T-helper 22 cell (primary cell): ENCODE data around the gene TAB2.
A peak's percentile ranks its signal among the peaks of the same experiment; 100 is the strongest.
"Not testable (repeated sequence)": the region's sequence is repeated elsewhere in the genome, so short reads cannot be mapped to it uniquely, and the experiment has no call there.

Source experiments
- DNase-seq: peaks from one replicate; pipeline ENCODE4 v3.0.0-alpha.2; 2020; ENCODE audit warnings: low read depth

TAB2 gene

DNA sequence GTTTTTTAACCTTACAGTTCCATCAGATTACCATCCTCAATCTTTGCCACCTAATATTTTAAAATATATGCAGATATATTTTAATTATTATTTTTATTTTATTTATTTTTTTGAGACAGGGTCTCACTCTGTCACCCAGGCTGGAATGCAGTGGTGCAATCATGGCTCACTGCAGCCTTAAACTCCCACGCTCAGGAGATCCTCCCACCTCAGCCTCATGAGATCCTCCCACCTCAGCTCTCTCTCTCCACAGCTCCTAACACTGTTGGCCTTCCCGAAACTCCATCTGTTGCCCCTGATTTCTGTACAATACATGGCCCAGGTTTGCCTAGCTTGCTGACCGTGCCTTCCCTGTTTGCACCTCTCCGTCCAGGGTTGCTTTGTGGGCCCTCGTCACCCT lies 4.4 kb upstream of the TAB2 start:
- DNase-seq: no peak

DNA sequence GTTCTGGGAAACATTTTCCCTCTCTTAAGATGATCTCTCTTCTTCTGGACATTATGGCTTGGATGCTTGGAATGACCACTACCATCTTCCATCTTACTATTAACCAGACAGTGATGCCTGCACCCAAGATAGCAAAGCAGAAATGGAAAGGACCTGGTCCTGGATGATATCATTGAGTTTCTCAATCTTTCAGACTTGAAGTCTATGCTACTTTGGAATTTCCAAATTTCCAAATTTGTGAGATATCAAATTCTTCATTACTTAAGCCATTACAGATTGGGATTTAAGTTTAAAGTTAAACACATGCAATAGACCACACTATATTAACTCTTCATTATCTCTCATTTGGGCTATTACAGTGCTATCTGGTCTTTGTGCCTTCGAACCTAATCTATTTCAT lies 3.7 kb upstream of the TAB2 start:
- no peak for DNase-seq

DNA sequence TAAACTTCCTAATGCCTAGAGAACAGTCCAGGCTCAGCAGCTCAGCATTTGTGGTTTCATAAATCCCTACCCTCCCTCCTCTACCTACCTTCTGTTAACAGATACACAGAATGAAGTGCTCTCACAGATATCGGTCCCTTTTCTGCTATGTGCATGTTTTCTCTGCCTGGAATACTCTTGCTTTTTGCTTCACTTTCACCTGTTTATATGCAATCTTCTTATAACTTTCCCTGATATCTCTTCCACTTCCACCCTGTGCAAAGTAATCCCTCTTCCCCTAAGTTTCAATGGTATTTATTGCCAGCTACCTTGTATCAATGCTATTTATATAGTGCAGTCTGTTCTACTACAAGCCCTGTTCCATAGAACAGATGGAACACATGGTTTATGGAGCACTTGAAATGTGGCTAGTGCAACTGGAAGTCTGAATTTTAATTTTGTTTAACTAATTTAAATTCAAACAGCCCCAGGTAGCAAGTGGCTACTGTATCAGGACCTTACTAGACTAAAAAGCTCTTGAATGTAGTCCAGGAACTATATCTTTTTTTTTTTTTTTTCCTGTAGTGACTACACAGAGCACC lies 3.1 kb upstream of the TAB2 start:
- no peak for DNase-seq

DNA sequence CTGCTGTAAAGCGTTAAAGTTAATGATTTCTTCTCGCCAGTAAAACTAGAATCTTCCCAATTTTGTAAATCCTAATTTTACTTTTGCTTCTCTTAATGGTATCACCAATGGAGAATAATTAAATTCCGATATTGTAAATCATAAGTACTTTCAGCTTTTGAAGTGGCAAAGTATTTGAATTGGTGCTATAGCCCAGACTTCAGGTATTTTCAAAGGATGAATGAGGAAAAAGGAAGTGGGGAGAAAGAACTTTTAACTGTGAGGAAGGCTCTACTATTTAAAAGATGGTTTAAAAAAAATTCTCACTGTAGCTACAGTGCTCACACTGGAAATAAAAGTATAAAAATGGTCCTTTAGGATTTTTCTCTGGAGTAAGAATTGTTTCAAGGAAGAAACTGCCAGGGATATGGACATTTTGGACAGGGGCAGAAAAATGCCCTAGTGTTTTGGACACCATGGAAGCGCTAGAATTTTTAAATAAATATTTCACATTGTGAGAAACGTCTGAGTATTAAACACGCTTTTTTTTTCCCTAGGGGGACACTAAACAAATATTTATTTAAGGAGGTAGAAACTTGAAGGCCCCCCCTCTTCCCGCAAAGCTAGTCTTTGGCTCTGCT lies 1.3 kb upstream of the TAB2 start:
- no peak for DNase-seq

DNA sequence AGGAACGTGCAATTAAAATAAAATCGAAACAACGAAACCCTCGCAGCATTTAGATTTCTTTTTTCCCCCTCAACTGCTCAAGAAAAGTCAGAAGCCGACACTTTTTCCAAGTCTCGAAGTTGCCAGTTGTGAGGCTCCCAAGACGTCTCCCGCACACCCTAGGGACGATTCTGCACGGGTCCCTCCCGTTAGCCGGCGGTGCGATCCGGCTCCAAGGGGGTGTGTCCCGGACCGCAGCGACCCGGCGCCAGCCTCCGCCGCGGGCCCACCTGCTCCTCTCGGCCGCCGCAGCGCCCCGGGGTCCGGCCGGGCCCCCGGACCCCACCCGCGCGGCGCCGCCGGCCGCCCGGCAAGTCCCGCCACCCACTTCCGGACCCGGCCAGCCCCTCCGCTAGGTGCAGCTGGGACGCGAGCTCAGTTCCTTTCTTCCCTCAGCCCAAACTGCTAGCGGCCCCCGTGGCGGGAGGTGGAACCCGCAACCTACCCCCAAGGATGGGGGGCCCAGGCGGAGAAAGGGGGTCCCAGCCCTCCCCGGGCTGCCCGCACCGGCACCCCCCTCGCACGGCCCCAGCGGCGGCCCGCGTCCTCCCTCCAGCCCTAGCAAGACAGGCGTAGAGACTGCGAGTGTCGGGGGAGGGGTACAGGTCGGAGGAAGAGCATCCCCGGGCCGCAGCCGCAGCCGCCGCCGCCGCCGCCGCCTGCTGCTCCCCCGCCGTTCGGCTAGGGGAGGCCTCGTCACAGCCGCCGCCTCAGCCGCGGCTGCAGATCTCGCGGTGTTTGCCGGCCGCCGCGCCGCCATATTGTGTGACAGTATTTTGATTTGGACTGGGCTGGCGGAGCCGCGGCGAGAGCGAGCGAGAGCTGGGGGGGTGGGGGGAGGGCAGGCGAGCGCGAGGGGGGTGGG lies 520 bp upstream of the TAB2 start:
- DNase-seq: peak; percentile 85

DNA sequence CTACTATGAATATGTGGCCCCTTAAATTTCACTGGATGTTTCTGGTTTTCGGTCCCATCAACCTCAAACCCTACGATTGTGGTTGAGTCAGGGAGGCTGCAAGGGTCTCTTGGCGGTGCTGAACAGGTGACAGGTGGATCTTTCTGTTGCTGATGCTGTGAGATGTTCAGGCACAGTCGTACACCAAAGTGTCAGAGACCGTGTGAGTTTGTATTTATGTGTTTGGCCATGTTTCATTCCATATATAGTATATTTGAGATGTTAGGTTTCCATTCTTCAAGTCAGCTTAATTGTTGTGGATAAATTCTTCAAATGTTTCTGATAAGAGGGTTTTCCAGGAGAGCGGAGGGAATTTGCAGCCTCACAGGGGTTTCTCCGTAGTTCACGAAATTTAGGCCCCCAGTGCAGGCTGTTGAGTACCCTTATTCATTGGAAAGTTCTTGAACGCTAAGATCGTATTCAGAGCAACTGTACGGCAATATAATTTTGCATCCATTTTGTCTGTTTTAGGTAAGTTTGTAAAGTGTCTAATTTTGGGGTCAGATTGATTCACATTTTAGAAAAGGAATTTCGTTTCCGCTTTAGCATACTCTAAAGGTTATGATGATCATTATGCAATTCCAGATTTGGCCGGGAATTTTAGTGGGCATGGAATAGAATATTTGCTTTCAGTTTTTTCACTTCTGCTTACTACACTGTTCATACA lies 1.2 kb downstream of the TAB2 start:
- no peak for DNase-seq

DNA sequence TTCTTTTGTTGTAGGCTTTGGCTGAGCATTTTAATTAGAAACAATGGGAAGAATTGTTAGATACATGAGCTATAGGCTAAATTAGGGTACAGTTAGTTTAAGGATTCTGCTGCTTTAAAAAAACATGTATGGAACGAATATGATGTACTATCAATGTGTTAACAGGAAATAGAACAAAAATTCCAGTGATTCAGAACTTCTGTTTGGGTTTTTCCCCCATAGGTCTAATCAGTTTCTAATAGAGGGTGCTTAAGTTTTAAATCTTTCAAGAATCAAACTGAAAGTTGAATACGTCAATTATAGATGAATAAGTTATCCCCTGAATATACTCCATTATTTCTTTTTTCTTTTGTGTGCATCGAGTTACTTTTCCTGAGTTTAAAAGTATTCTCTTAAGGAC lies 1.9 kb downstream of the TAB2 start:
- DNase-seq: no peak

DNA sequence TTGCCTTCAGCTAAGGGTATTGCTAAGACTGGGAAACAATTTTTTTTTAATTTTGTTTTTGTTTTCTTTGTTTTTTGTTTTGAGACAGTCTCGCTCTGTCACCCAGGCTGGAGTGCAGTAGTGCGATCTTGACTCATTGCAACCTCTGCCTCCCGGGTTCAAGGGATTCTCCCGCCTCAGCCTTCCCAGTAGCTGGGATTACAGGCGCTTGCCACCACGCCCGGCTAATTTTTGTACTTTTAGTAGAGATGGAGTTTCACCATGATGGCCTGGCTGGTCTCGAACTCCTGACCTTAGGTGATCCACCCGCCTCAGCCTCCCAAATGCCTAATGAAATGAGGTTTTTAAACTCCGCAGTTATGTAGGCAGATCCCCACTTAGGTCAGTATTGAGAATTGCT lies 2.5 kb downstream of the TAB2 start:
- not testable (repeated sequence) for DNase-seq

DNA sequence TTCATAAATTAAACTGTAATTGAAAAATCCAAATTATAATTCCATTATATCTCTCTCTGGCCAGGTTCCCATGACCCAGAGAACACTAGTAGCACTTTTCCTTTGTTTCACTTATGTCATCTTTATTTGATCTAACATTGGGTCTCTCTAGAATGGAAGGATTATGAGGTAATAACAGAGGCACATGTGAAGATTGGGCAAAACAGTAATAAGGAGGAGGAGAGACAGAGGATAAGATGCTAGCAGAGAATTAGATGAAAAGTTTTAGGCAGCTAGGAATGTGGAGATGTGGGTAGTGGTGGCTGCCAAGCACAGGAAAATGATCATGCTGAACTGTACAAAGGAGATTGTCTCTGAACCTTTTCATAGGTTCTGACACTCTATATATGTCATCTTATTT lies 3.3 kb downstream of the TAB2 start:
- no peak for DNase-seq

DNA sequence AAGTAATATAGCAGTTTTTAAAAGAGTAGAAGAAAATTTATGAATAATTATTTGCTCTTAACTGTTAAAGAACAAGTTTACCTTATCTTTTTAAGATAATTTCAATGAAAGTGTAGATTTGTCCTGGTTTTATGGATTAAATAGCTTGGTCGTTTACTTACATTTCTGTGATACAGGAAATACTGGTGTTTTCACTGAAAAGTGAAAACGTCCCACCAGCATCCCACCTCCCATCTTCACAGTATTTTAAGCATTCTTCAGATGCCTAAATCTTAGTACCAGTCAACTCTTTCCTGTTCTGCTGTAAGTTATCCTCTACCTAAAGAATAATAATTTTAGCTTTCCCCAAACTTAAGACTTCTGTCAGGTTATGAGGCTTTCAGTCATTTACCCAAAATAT lies 5.8 kb downstream of the TAB2 start:
- no peak for DNase-seq

DNA sequence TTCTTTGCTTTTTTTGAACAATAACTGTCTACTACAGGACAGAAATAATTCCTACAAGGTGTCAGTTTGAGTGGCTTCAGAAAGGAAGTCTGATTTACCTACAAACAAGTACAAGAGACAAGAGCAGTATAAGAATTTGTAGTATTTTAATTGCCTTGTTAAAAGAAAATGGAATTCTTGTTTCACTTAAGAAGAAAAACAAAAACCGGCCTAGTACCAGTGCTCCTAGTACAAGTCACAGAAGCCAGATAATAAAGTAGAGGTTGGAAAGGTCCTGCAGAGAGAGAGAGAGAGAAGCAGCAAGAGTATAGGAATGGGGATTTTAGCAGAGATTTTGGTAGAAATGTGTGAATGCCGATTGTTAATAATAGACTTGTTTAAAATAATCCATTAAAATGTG lies 6.4 kb downstream of the TAB2 start:
- DNase-seq: no peak

DNA sequence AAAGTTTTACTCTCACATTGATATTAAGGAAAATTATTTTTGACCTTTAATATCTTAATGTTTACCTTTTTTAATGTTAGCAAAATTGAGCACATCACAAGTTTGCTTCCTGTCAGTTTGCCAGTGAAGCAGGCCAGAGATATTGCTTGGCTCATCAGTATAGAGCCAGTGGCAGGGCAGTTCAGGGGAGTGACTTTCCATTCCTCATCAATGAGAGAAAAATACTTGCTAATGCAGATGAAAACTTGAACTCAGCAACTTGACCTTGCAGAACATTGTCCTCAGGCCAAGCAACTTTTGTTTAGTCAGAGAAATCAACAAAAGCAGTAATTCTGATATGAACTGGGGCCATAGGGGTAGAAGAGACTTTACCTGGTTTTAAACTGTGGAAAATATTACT lies 6.9 kb downstream of the TAB2 start:
- DNase-seq: no peak

DNA sequence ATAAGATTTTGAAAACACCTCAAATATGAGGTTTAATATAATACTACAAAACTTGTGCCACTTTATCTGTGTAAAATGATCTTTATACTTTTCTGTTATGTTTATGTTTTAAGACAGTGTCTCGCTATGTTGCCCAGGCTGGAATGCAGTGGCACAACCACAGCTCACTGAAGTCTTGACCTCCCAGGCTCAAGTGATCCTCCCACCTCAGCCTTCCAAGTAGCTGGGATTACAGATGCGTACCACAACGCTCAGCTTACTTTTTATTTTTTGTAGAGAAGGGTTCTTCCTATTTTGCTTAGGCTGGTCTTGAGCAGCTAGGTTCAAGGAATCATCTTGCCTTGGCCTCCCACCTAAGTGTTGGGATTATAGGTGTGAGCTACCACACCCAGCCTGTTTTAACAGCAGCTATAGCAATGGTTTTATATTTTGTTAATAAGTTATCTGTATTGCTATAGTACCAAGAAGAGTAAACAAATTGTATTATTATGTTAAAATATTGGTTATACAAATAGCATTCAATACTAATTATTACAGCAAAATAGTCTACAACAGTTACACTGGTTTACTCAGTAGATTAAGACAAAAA lies 8.2 kb downstream of the TAB2 start:
- no peak for DNase-seq

DNA sequence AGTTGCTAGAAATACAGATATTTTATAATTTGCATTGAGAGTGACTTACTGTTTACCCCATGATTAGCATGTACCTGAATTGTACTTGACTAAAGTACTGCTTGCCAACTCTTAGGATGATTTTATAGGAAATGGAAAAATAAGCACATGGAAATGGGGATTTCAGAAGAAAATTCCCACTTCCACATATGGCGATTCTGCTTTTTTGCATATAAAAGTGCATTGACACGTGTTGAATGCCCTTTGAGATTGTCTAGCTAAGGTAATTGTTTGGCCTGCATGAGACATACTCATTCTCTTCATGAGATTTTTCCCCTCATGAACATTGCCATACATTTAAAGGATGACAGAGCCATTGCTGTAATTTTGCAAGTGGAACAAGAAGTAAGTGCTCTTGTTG lies 10.1 kb downstream of the TAB2 start:
- no peak for DNase-seq

DNA sequence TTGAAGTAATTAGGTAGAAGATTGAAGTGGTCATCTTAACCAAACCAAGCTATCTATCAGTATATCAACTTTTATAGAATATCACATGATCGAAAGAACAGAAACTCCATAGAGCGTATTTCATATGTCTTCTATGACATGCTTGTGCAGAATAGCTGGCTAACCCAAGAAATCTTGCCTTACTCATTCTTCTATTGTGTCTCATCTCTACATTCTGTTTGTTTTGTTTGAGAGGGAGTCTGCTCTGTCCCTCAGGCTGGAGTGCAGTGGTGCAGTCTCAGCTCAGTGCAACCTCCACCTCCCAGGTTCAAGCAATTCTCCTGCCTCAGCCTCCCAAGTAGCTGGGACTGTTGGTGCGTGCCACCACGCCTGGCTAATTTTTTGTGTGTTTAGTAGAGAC lies 10.6 kb downstream of the TAB2 start:
- DNase-seq: no peak

DNA sequence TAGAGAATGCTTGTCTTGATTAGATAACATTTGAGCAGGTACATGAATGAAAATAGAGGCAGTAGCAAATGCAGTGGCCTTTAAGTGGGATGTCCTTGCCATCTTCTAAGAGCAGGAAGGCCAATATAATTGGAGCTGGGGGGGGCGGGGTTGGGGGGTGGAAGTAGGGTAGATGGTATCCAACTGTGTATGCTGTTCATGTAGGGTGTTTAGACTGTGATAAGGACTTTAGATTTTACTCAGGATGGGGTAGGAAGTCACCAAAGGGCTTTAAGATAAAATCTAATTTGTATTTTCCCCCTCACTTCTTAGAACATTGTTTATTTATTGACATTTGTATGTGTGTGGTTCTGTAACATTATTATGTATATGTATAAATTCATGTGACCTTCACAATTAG lies 12.0 kb downstream of the TAB2 start:
- no peak for DNase-seq

DNA sequence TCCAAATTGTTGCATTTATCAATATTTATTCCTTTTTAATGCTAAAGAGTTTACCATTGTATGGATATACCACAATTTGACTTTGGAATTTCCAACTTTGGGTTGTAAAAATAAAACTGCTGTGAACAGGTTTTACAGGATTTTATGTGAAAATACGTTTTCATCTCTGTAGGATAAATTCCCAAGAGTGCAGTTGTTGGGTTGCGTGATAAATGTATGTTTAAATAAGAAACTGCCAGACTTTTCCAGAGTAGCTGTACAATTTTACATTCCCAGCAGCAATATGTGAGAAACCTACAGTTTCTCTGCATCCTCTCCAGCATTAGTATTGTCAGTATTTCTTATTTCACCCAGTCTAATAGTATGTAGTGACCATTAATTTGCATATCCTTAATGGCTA lies 12.6 kb downstream of the TAB2 start:
- DNase-seq: no peak

DNA sequence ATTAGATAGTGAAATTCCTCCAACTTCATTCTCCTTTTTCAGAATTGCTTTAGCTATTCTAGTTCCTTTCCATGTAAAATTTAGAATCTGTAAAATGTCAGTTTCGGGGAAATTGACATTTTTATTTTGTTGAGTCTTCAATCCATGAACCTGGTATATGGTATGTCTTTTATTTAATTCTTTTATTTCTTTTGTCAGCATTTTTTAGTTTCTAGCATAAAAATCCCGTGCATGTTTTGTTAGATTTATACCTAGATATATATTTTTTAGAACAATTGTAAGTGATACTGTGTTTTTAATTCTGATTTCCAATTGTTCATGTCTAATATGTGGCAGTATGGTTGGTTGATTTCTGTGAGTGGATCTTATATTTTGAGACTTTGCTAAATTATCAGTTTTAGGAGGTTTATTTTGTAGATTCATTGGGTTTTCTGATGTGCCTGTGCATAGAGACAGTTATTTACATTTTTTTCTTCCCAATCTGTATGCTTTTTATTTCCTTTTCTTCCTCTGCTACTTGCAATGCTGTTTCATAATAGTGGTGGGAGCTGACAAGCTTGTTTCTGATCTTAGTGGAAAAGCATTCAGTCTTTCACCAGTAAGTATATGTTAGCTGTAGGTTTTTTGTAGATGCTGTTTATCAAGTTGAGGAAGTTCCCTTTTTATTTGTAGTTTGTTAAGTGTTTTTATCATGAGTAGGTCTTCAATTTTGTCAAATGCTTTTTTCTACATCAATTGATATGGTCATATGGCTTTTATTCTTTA lies 13.7 kb downstream of the TAB2 start:
- no peak for DNase-seq

DNA sequence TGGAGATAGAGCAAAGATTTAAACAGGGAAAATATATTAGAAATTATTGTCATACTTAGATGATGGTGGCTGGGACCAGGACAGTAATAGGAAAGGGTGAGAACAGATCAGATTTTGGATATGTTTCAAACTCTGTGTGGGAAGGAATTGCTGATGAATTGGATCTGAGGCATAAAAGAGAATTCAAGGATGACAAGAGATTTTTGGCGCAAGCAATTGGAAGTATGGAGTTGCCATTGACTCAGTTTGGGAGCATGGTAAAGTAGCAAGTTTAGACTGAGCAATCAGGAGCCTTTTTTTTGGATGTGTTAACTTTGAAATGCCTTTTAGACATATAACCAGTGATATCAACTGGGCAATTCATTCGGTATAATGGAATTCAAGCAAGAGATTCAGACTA lies 14.4 kb downstream of the TAB2 start:
- DNase-seq: no peak

DNA sequence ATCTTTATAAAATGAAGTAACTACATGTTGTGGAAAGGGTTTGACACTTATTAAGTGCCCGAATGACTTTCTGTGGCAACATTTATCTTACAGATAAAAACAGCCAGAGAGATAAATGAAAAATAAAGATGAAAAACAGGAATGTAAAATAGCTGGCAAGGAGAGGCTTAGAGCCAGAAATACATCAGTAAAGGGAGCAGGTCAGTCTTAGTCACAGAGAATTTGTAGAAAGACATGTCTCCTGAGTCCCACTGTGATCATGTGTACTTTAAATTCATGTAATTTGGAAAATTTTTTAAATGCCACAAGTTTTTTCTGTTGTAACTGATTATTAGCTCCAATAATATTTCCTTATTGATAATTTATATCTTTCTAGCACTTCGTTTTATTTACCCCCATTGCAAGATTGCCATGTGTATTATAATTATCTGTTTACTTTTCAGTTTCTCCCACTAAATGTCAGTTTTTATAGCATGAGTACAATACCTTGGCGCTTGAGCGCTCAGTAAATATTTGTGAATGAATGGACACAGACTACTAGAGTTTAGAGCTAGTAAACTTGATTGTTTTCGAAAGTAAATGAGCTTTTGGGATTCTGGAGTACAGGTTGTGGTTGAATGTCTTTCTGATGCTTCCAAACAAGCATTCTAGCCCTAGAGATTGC lies 15.2 kb downstream of the TAB2 start:
- no peak for DNase-seq

DNA sequence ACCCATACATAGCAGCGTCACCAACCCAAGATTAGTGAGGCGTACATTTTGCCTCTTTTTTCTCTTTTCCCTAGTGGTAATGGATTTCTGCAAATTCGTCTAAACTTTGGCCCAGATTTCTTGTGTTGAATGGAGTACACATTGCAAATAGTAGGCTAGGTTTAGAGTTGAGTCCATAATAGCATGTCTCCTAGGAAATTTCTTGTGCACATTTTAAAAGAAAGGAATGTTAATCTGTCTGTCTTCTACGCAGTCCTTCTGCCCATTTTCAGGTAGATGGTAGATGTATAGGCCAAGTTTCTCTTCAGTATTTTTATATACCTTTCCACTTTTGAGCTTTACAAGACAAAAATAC lies 15.7 kb downstream of the TAB2 start:
- DNase-seq: no peak
